ENCODE measurements around the gene L3MBTL4. TPM values are rescaled to one million over a fixed set of nuclear protein-coding genes. Genes with fewer than 3 reads are reported as not detected.

The L3MBTL4 gene
- total RNA-seq: 1 to 10 TPM; 3.6 to 9.0 (median 5.0) TPM

GRCh38 chr18:6414723-6415417, at the start of gene L3MBTL4:
Gene L3MBTL4, minus strand, starts transcription at chr18:6414911. Its CDS starts 103,286 bp downstream, at chr18:6311625.
- intact Hi-C loops (cut with DNase I): no loop called here
- no peaks in the 10 kb centered on the region for H3K36me3 ChIP-seq
- H3K27me3 ChIP-seq: peaks cover 0 to 13% (median 0%) of the 10 kb centered on the region in 4 donors
- no peaks in the 10 kb centered on the region for H3K9me3 ChIP-seq
- WGBS, 2 donors: 1 to 9% methylated on average over 7 to 11 of the region's 67 CpGs
- DNase-seq: no peak
- peak within 1 kb of the TSS; percentile 79 to 96 (median 90) for H3K4me3 ChIP-seq
- peak within 1 kb of the TSS; percentile 89 to 95 (median 92) for H3K27ac ChIP-seq
- TF ChIP-seq, protein P1, sequence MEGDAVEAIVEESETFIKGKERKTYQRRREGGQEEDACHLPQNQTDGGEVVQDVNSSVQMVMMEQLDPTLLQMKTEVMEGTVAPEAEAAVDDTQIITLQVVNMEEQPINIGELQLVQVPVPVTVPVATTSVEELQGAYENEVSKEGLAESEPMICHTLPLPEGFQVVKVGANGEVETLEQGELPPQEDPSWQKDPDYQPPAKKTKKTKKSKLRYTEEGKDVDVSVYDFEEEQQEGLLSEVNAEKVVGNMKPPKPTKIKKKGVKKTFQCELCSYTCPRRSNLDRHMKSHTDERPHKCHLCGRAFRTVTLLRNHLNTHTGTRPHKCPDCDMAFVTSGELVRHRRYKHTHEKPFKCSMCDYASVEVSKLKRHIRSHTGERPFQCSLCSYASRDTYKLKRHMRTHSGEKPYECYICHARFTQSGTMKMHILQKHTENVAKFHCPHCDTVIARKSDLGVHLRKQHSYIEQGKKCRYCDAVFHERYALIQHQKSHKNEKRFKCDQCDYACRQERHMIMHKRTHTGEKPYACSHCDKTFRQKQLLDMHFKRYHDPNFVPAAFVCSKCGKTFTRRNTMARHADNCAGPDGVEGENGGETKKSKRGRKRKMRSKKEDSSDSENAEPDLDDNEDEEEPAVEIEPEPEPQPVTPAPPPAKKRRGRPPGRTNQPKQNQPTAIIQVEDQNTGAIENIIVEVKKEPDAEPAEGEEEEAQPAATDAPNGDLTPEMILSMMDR (IDR thresholded peaks at IDR 0.05): no peak
- TF ChIP-seq POLR2A (IDR thresholded peaks at IDR 0.05): peak in 1 of 4 donors; percentile 4
- peaks cover 7 to 31% (median 9%) of the 10 kb centered on the region in 3 donors for H3K4me1 ChIP-seq

- H3K36me3 ChIP-seq: no peaks in the 10 kb centered on the region
- DNase-seq: no peak
- no peaks in the 10 kb centered on the region for H3K4me1 ChIP-seq
- no peaks in the 10 kb centered on the region for H3K27me3 ChIP-seq
- intact Hi-C loops (cut with DNase I): no loop called here
- TF ChIP-seq POLR2A (IDR thresholded peaks at IDR 0.05): no peak
- TF ChIP-seq, protein P1 (IDR thresholded peaks at IDR 0.05): no peak
- no peaks in the 10 kb centered on the region for H3K9me3 ChIP-seq
- no peak overlapping the region for H3K27ac ChIP-seq
- H3K4me3 ChIP-seq: no peak overlapping the region
Measured at GRCh38 chr18:6452194-6452593, 37.5 kb upstream of the L3MBTL4 start.

DNA sequence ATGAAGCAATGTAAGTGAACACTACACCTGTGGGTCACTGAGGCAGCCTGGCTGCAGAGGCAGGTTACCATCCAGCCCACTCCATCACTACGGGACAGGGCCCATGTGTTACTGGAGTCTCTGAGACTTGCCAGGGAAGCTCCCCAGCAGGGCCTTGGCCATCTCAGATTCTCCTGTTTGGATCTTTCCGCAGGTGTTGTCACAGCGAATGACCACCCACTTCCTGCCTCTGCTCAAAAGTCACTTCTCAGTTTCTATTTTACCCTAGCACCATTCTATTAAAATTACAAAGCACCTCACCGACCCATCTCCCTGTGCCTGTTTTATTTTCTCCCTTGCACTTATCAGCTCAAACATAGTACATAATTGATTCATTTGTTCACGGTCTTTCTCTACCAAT, 34.5 kb upstream of the L3MBTL4 start:
- H3K27me3 ChIP-seq: no peaks in the 10 kb centered on the region
- intact Hi-C loops (cut with DNase I): no loop called here
- H3K4me3 ChIP-seq: no peak overlapping the region
- H3K36me3 ChIP-seq: no peaks in the 10 kb centered on the region
- DNase-seq: no peak
- TF ChIP-seq, protein P1 (IDR thresholded peaks at IDR 0.05): no peak
- TF ChIP-seq POLR2A (IDR thresholded peaks at IDR 0.05): no peak
- no peaks in the 10 kb centered on the region for H3K9me3 ChIP-seq
- H3K27ac ChIP-seq: no peak overlapping the region
- H3K4me1 ChIP-seq: no peaks in the 10 kb centered on the region
- 79 to 89% methylated on average over 5 of the region's 5 CpGs for WGBS, 2 donors

- Histone ChIP-seq H3K9me3 (no peaks in the 10 kb centered on the region), H3K4me3 (no peak overlapping the region), H3K4me1 (no peaks in the 10 kb centered on the region), H3K27ac (no peak overlapping the region), H3K27me3 (peaks cover 0 to 4% (median 0%) of the 10 kb centered on the region in 4 donors), H3K36me3 (no peaks in the 10 kb centered on the region)
- intact Hi-C loops (cut with DNase I): no loop called here
- no peak for DNase-seq
- WGBS, 2 donors: 31 to 54% methylated on average over 2 of the region's 2 CpGs
- TF ChIP-seq, protein P1 (IDR thresholded peaks at IDR 0.05): no peak
- no peak for TF ChIP-seq POLR2A (IDR thresholded peaks at IDR 0.05)
Measured at GRCh38 chr18:6444466-6445228, 29.9 kb upstream of the L3MBTL4 start.

- H3K9me3 ChIP-seq: no peaks in the 10 kb centered on the region
- no peak for DNase-seq
- H3K4me3 ChIP-seq: no peak overlapping the region
- WGBS, 2 donors: 74 to 80% methylated on average over 2 of the region's 2 CpGs
- H3K27ac ChIP-seq: no peak overlapping the region
- no peaks in the 10 kb centered on the region for H3K4me1 ChIP-seq
- intact Hi-C loops (cut with DNase I): no loop called here
- TF ChIP-seq, protein P1 (IDR thresholded peaks at IDR 0.05): no peak
- no peak for TF ChIP-seq POLR2A (IDR thresholded peaks at IDR 0.05)
- peaks cover 0 to 4% (median 0%) of the 10 kb centered on the region in 4 donors for H3K27me3 ChIP-seq
- no peaks in the 10 kb centered on the region for H3K36me3 ChIP-seq
Measured at GRCh38 chr18:6441200-6441599, 26.5 kb upstream of the L3MBTL4 start.

Data from esophagus squamous epithelium (tissue), 5 donors.